GM12864 (cell line): ENCODE measurements around the gene SYT9.

Experiments used
- DNase-seq: peaks from one replicate; pipeline ENCODE4 v3.0.0-alpha.2; 2011; ENCODE audit warnings: low read depth
- H3K4me3 ChIP-seq: 2 replicates; pipeline ENCODE4 v1.5.1; 2011; ENCODE audit warnings: mild to moderate bottlenecking, low read depth, low read length, control low read depth
- CTCF ChIP-seq: IDR thresholded peaks from 2 replicates; pipeline ENCODE4 v1.5.1; 2011; ENCODE audit warnings: low read depth, mild to moderate bottlenecking, moderate library complexity, low read length, control low read depth, inconsistent platforms; ENCODE audit errors: missing control alignments

The SYT9 gene

GRCh38 chr11:7486781-7487140 is 235.1 kb downstream of the SYT9 start:
- no peak for DNase-seq
- H3K4me3 ChIP-seq, result no peak overlapping the region
- TF ChIP-seq CTCF, result no peak

- TF ChIP-seq CTCF, result no peak
These were observed 235.7 kb downstream of the SYT9 start for GRCh38 chr11:7487360-7487759.

DNA sequence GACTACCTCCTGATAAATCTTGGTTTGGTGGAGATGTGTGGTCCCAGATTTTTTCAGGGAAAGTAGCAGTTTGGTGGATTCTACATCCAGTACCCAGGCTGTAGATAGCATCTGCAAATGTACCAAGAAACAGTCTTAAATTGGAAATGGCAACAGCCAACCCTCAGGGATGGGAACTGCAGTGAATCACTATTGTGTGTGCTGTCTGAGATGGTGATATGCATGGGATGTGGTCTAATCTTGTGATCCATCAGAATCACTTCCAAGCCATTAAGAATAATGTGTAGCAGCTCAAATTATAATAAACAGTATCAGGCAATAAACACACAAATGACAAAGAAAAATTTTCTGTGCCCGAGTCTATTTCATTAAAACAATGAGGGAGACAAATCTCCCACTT is 237.0 kb downstream of the SYT9 start:
- TF ChIP-seq CTCF, result no peak
- no peak for DNase-seq

More at GRCh38 chr11:7487360-7487759, 235.7 kb downstream of the SYT9 start:
- no peak for DNase-seq
- H3K4me3 ChIP-seq, result no peak overlapping the region

DNA sequence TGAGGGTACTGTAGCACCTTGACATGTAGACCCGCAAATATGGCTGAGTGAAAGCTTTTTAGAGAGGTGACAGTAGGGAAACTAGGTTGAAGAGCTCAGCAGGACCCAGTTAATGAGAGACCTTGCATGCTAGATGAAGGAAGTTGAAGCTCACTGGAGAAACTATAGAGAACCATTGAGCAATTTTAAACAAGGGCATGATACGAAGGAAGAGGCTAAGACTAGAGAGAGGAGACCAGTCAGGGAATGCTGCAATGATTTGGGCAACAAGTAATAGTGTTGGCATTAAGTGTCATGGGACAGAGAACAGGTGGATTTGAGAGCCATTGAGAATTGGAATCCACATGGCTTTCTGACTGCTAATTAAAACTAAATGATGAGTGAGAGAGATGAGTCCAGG is 237.7 kb downstream of the SYT9 start:
- DNase-seq, result no peak

More for the DNA sequence above, 237.0 kb downstream of the SYT9 start:
- H3K4me3 ChIP-seq, result no peak overlapping the region

GRCh38 chr11:7490054-7490453 is 238.3 kb downstream of the SYT9 start:
- no peak overlapping the region for H3K4me3 ChIP-seq

More for the DNA sequence above, 237.7 kb downstream of the SYT9 start:
- TF ChIP-seq CTCF, result no peak
- no peak overlapping the region for H3K4me3 ChIP-seq

GRCh38 chr11:7490535-7490934 is 238.8 kb downstream of the SYT9 start:
- TF ChIP-seq CTCF, result no peak
- no peak for DNase-seq
- H3K4me3 ChIP-seq, result no peak overlapping the region

More at GRCh38 chr11:7490054-7490453, 238.3 kb downstream of the SYT9 start:
- no peak for DNase-seq
- no peak for TF ChIP-seq CTCF

- no peak for DNase-seq
- no peak for TF ChIP-seq CTCF
- H3K4me3 ChIP-seq, result no peak overlapping the region
These were observed 240.5 kb downstream of the SYT9 start for GRCh38 chr11:7492253-7492652.
